Testis (tissue), 3 donors: ENCODE results near the gene MED9. TPM values are rescaled to one million over a fixed set of nuclear protein-coding genes. Genes with fewer than 3 reads are reported as not detected.

Experiments used
- DNase-seq: peaks from one replicate; pipeline ENCODE4 v3.0.0-alpha.2; 2019
- H3K27ac ChIP-seq, 2 donors: fragments of 200-600 bp; sonication (generic); one replicate each; pipeline ENCODE4 v1.5.1; 2019
- H3K27me3 ChIP-seq: fragments of 200-600 bp; sonication (generic); one replicate; pipeline ENCODE4 v1.5.1; 2019
- H3K36me3 ChIP-seq: fragments of 200-600 bp; sonication (generic); one replicate; pipeline ENCODE4 v1.5.1; 2017; ENCODE audit warnings: low read depth; ENCODE audit errors: missing control alignments
- H3K4me1 ChIP-seq: fragments of 200-600 bp; sonication (generic); one replicate; pipeline ENCODE4 v1.5.1; 2019
- H3K4me3 ChIP-seq, 2 donors: fragments of 200-600 bp; sonication (generic); one replicate each; pipeline ENCODE4 v1.5.1; 2017 to 2019
- H3K9me3 ChIP-seq: fragments of 200-600 bp; sonication (generic); one replicate; pipeline ENCODE4 v1.5.1; 2017
- POLR2A ChIP-seq: fragments of 450-650 bp; IDR thresholded peaks from one replicate; pipeline ENCODE4 v1.6.1; 2017; ENCODE audit warnings: antibody characterized with exemption, mild to moderate bottlenecking, moderate library complexity
- WGBS, 2 donors: methylation state at CpG; one replicate each; pipeline ENCODE4 v1.1.5; 2018; 5-methylcytosine and 5-hydroxymethylcytosine counted together
- intact Hi-C: fragments of 100-400 bp; cut with DNase I; formaldehyde crosslinking; loops from one replicate; pipeline ENCODE4 v1.15.1; 2023; ENCODE audit warnings: low total_unique reads
- polyA plus RNA-seq: library from polyadenylated mRNA; stranded (reverse); fragments of 350-450 nt; fragmentation: Illumina TruSeq; extraction: RNeasy Lipid Tissue Mini Kit (QIAGEN cat#74804); gene quantifications from one replicate; pipeline ENCODE4 v1.2.3, GENCODE V29; 2014; ENCODE audit warnings: low read depth, low replicate concordance; ENCODE audit not compliant: insufficient read depth
- total RNA-seq, 2 donors: library from RNA; depleted of rRNA; stranded (reverse); fragments of >200 nt; gene quantifications; one replicate each; pipeline ENCODE4 v1.2.3, GENCODE V29; 2016
- TF ChIP-seq, protein P1 (sequence below), 3 experiments: fragments of 450-650 bp in 2 of 3; fragments of 200-600 bp in 1 of 3; sonication (generic) in 1 of 3; IDR thresholded peaks; one replicate each; pipeline ENCODE4 v1.5.1; 2016 to 2019; ENCODE audit warnings: antibody characterized with exemption in 3 of 3, mild to moderate bottlenecking in 2 of 3, moderate library complexity in 1 of 3

MED9 gene
- total and polyA plus RNA-seq, 3 donors from 2014 or later: 18.8 to 42.6 (median 35.9) TPM

- H3K4me3 ChIP-seq: no peak overlapping the region
- H3K36me3 ChIP-seq: no peaks in the 10 kb centered on the region
- no peak for TF ChIP-seq POLR2A
- TF ChIP-seq, protein P1, sequence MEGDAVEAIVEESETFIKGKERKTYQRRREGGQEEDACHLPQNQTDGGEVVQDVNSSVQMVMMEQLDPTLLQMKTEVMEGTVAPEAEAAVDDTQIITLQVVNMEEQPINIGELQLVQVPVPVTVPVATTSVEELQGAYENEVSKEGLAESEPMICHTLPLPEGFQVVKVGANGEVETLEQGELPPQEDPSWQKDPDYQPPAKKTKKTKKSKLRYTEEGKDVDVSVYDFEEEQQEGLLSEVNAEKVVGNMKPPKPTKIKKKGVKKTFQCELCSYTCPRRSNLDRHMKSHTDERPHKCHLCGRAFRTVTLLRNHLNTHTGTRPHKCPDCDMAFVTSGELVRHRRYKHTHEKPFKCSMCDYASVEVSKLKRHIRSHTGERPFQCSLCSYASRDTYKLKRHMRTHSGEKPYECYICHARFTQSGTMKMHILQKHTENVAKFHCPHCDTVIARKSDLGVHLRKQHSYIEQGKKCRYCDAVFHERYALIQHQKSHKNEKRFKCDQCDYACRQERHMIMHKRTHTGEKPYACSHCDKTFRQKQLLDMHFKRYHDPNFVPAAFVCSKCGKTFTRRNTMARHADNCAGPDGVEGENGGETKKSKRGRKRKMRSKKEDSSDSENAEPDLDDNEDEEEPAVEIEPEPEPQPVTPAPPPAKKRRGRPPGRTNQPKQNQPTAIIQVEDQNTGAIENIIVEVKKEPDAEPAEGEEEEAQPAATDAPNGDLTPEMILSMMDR (IDR thresholded peaks at IDR 0.05): no peak
- H3K27ac ChIP-seq: no peak overlapping the region
- WGBS, 2 donors: 69 to 73% methylated on average over 4 to 22 of the region's 22 CpGs
- intact Hi-C loops: no loop called here
- no peak for DNase-seq
- no peaks in the 10 kb centered on the region for H3K27me3 ChIP-seq
- peaks cover 33% of the 10 kb centered on the region for H3K4me1 ChIP-seq
- no peaks in the 10 kb centered on the region for H3K9me3 ChIP-seq
Measured at GRCh38 chr17:17528696-17529652, 52.2 kb downstream of the MED9 start.

- Histone ChIP-seq H3K4me1 (peaks cover 32% of the 10 kb centered on the region), H3K27ac (no peak overlapping the region), H3K36me3 (no peaks in the 10 kb centered on the region), H3K4me3 (no peak overlapping the region), H3K27me3 (no peaks in the 10 kb centered on the region), H3K9me3 (no peaks in the 10 kb centered on the region)
- TF ChIP-seq POLR2A: no peak
- TF ChIP-seq, protein P1 (IDR thresholded peaks at IDR 0.05): no peak
- intact Hi-C loops: no loop called here
- DNase-seq: no peak
- 71 to 73% methylated on average over 4 of the region's 4 CpGs for WGBS, 2 donors
Measured at GRCh38 chr17:17531156-17531555, 54.4 kb downstream of the MED9 start.

DNA sequence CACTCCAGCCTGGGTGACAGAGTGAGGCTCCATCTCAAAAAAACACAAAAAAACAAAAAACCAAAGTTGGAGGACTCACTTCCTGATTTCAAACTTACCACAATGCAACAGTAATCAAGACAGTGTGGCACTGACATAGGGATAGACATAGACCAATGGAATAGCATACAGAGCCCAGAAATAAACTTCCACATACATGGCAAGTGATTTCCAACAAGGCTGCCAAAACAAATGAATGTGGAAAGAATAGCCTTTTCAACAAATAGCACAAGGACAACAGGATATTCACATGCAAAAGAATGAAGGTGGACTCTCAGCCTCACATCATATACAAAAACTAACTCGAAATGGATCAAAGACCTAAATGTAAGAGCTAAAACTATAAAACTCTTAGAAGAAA is 56.2 kb downstream of the MED9 start:
- Histone ChIP-seq H3K27me3 (no peaks in the 10 kb centered on the region), H3K9me3 (no peaks in the 10 kb centered on the region), H3K27ac (no peak overlapping the region), H3K4me3 (no peak overlapping the region), H3K36me3 (no peaks in the 10 kb centered on the region), H3K4me1 (peaks cover 42% of the 10 kb centered on the region)
- DNase-seq: no peak
- TF ChIP-seq, protein P1 (IDR thresholded peaks at IDR 0.05): no peak
- TF ChIP-seq POLR2A: no peak
- 78 to 84% methylated on average over 1 of the region's 1 CpG for WGBS, 2 donors
- intact Hi-C loops: no loop called here

- 93 to 96% methylated on average over 3 of the region's 3 CpGs for WGBS, 2 donors
- no peaks in the 10 kb centered on the region for H3K9me3 ChIP-seq
- no peaks in the 10 kb centered on the region for H3K36me3 ChIP-seq
- H3K4me3 ChIP-seq: no peak overlapping the region
- TF ChIP-seq, protein P1 (IDR thresholded peaks at IDR 0.05): no peak
- TF ChIP-seq POLR2A: no peak
- intact Hi-C loops: no loop called here
- H3K27me3 ChIP-seq: no peaks in the 10 kb centered on the region
- DNase-seq: no peak
- no peak overlapping the region for H3K27ac ChIP-seq
- H3K4me1 ChIP-seq: peaks cover 33% of the 10 kb centered on the region
Measured at GRCh38 chr17:17533901-17534441, 57.2 kb downstream of the MED9 start.
